SH-SY5Y (cell line): ENCODE results near the gene PPL.

Experiments used
- GATA2 ChIP-seq: IDR thresholded peaks from 2 replicates; pipeline ENCODE4 v1.6.1; 2011; ENCODE audit warnings: mild to moderate bottlenecking, low read depth, low read length
- GATA3 ChIP-seq: IDR thresholded peaks from 2 replicates; pipeline ENCODE4 v1.6.1; 2011; ENCODE audit warnings: low read depth, mild to moderate bottlenecking, low read length, moderate library complexity

GRCh38 chr16:4870138-4870671 is 66.7 kb downstream of the PPL start:
- TF ChIP-seq GATA2 = no peak
- TF ChIP-seq GATA3 = no peak
